HepG2 (cell line): ENCODE measurements around the gene ALG10B. TPM values are rescaled to one million over a fixed set of nuclear protein-coding genes. Genes with fewer than 3 reads are reported as not detected.

ENCODE experiments used
- ATAC-seq: fragments of 200-7000 bp; cut with Tn5 transposase; 3 replicates; pipeline ENCODE4 v1.9.1; 2020; ENCODE audit warnings: mild to moderate bottlenecking, moderate library complexity
- BruUV-seq: library from RNA; stranded (reverse); fragments of 400-500 nt; replicated peaks from 2 replicates; lab custom pipeline; 2021; lab: Mats Ljungman, UMichigan
- CTCF ChIA-PET: fragments of 300-600 bp; formaldehyde crosslinking; extraction: SDS; loops from one replicate; lab custom pipeline; 2021; ENCODE audit warnings: low total read pairs, inconsistent platforms, low intra/inter-chr PET ratio; lab: Yijun Ruan, JAX
- POLR2A ChIA-PET: fragments of 350-600 bp; sonication (Branson Sonifier 250); formaldehyde crosslinking; loops from one replicate; lab custom pipeline; 2020; ENCODE audit warnings: antibody characterized with exemption, inconsistent platforms; lab: Yijun Ruan, JAX
- DNase-seq: peaks from one replicate; pipeline ENCODE4 v3.0.0-alpha.2; 2015; ENCODE audit warnings: low spot score
- FAIRE-seq: peaks from 3 replicates; lab custom pipeline; 2011; peaks lifted over from hg19 to GRCh38; lab: Jason Lieb, UNC
- H2AFZ ChIP-seq: one replicate; pipeline ENCODE4 v1.6.1; 2011; ENCODE audit warnings: low read length, inconsistent platforms
- H3K27ac ChIP-seq: fragments of 300-600 bp; 3 replicates; pipeline ENCODE4 v1.8.0; 2011; ENCODE audit warnings: mixed run types, mild to moderate bottlenecking, mixed read lengths, low read length, inconsistent platforms; ENCODE audit not compliant: insufficient read depth; ENCODE audit errors: extremely low read length
- H3K27me3 ChIP-seq, 2 experiments: fragments of 200-600 bp in 1 of 2; 2 replicates in 1 of 2; 3 replicates in 1 of 2; pipeline versions ENCODE4 v1.6.0 to v1.8.0; 2011; ENCODE audit warnings: low read length in 2 of 2, mild to moderate bottlenecking in 2 of 2, moderate library complexity in 2 of 2, inconsistent platforms in 1 of 2; ENCODE audit not compliant: insufficient read depth in 2 of 2, control insufficient read depth in 1 of 2
- H3K36me3 ChIP-seq, 2 experiments: fragments of 200-600 bp in 1 of 2; replicated peaks in 1 of 2; 2 replicates in 1 of 2; 3 replicates in 1 of 2; pipeline versions ENCODE4 v1.5.1 to v1.8.0; 2011; ENCODE audit warnings: low read length in 2 of 2, inconsistent platforms in 1 of 2; ENCODE audit not compliant: insufficient read depth in 2 of 2, control insufficient read depth in 1 of 2
- H3K4me1 ChIP-seq: 2 replicates; pipeline ENCODE4 v1.5.1; 2012; ENCODE audit warnings: low read length, inconsistent platforms; ENCODE audit not compliant: insufficient read depth
- H3K4me2 ChIP-seq: 2 replicates; pipeline ENCODE4 v1.6.0; 2011; ENCODE audit warnings: low read depth, low read length, inconsistent platforms
- H3K4me3 ChIP-seq, 3 experiments: fragments of 200-600 bp in 1 of 3; sonication (generic), shearing (Covaris generic) in 1 of 3; replicated peaks in 1 of 3; 2 replicates each; pipeline ENCODE4 v1.5.1; 2011 to 2016; ENCODE audit warnings: low read length in 3 of 3, inconsistent platforms in 2 of 3, low read depth in 2 of 3, mild to moderate bottlenecking in 2 of 3, control low read depth in 1 of 3, mixed read lengths in 1 of 3; ENCODE audit not compliant: insufficient read depth in 1 of 3
- H3K79me2 ChIP-seq: one replicate; pipeline ENCODE4 v1.6.1; 2011; ENCODE audit warnings: low read length, inconsistent platforms; ENCODE audit not compliant: insufficient read depth
- H3K9ac ChIP-seq: 2 replicates; pipeline ENCODE4 v1.6.0; 2011; ENCODE audit warnings: mild to moderate bottlenecking, low read depth, low read length, inconsistent platforms; ENCODE audit not compliant: insufficient read depth
- H3K9me3 ChIP-seq: 2 replicates; pipeline ENCODE4 v1.5.1; 2012; ENCODE audit warnings: mild to moderate bottlenecking, low read length
- H4K20me1 ChIP-seq: 2 replicates; pipeline ENCODE4 v1.6.0; 2011; ENCODE audit warnings: inconsistent platforms, mild to moderate bottlenecking, low read length, moderate library complexity; ENCODE audit not compliant: insufficient read depth
- ATF5 ChIP-seq: sonication (generic); formaldehyde crosslinking; IDR thresholded peaks from 2 replicates; pipeline ENCODE4 v1.4.0; 2020; ENCODE audit warnings: mild to moderate bottlenecking, low read depth, missing genetic modification reagents
- ETV5 ChIP-seq: IDR thresholded peaks from 2 replicates; pipeline ENCODE4 v1.6.1; 2018; ENCODE audit warnings: missing biosample characterization, missing genetic modification reagents, inconsistent platforms, borderline replicate concordance
- HNF4A ChIP-seq: sonication (generic); formaldehyde crosslinking; IDR thresholded peaks from 2 replicates; pipeline ENCODE4 v1.4.0; 2020; ENCODE audit warnings: missing genetic modification reagents
- MYPOP ChIP-seq: sonication (generic); formaldehyde crosslinking; IDR thresholded peaks from 2 replicates; pipeline ENCODE4 v1.8.1; 2023; ENCODE audit warnings: mild to moderate bottlenecking, moderate library complexity, missing genetic modification reagents
- NR0B2 ChIP-seq: sonication (generic); formaldehyde crosslinking; IDR thresholded peaks from 2 replicates; pipeline ENCODE4 v1.4.0; 2020; ENCODE audit warnings: mild to moderate bottlenecking, missing genetic modification reagents
- RFXANK ChIP-seq: IDR thresholded peaks from 2 replicates; pipeline ENCODE4 v1.6.1; 2016
- SMC3 ChIP-seq: IDR thresholded peaks from 2 replicates; pipeline ENCODE4 v1.6.1; 2011; ENCODE audit warnings: low read length, improper control_type of control experiment
- STAG1 ChIP-seq: sonication (generic); formaldehyde crosslinking; IDR thresholded peaks from 2 replicates; pipeline ENCODE4 v1.4.0; 2020; ENCODE audit warnings: missing genetic modification reagents
- TFAP4 ChIP-seq: sonication (generic); IDR thresholded peaks from 2 replicates; pipeline ENCODE4 v1.6.1; 2016; ENCODE audit warnings: low read depth, borderline replicate concordance
- TGIF2 ChIP-seq: IDR thresholded peaks from 2 replicates; pipeline ENCODE4 v1.6.1; 2016; ENCODE audit warnings: control low read depth, missing compliant biosample characterization
- ZBTB37 ChIP-seq: sonication (generic); formaldehyde crosslinking; IDR thresholded peaks from 2 replicates; pipeline ENCODE4 v1.4.0; 2020; ENCODE audit warnings: mild to moderate bottlenecking, missing genetic modification reagents
- ZNF616 ChIP-seq: sonication (generic); formaldehyde crosslinking; IDR thresholded peaks from 2 replicates; pipeline ENCODE4 v1.5.0; 2020; ENCODE audit warnings: low read depth, mild to moderate bottlenecking, missing genetic modification reagents
- ZNF878 ChIP-seq: sonication (generic); formaldehyde crosslinking; IDR thresholded peaks from 2 replicates; pipeline ENCODE4 v1.8.1; 2023; ENCODE audit warnings: mild to moderate bottlenecking, missing genetic modification reagents, moderate library complexity
- ZSCAN21 ChIP-seq: sonication (generic); formaldehyde crosslinking; IDR thresholded peaks from 2 replicates; pipeline ENCODE4 v1.8.0; 2022; ENCODE audit warnings: mild to moderate bottlenecking, missing genetic modification reagents, moderate library complexity, borderline replicate concordance
- WGBS: methylation state at CpG from one replicate; pipeline ENCODE4 v1.1.6; 2017; ENCODE audit warnings: low lambda C conversion rate; 5-methylcytosine and 5-hydroxymethylcytosine counted together
- in situ Hi-C: cut with HindIII; loops from 2 replicates; pipeline ENCODE4 v1.10.0; 2017; ENCODE audit warnings: low pct_unique_long_range_greater_than_20kb; ENCODE audit not compliant: extremely low pct_ligation_motif_present
- intact Hi-C: fragments of 100-400 bp; cut with micrococcal nuclease; formaldehyde crosslinking; loops from one replicate; pipeline ENCODE4 v1.10.0; 2022; ENCODE audit not compliant: unreplicated experiment
- polyA plus RNA-seq, 8 experiments: library from polyadenylated mRNA; depleted of rRNA in 3 of 8; stranded (reverse) in 7 of 8; unstranded in 1 of 8; fragments of >200 nt; fragmentation: Illumina TruSeq in 4 of 8; extraction: Trizol in 4 of 8; gene quantifications; 2 replicates each; pipeline versions ENCODE4 v1.2.1 to v1.2.3, GENCODE V29; 2011 to 2016; ENCODE audit warnings: low read depth in 4 of 8, missing spikeins in 1 of 8, mixed read lengths in 1 of 8; ENCODE audit not compliant: insufficient read depth in 1 of 8
- total RNA-seq, 5 experiments: library from RNA; depleted of rRNA; stranded (reverse); fragments of >200 nt; fragmentation: Illumina TruSeq; extraction: Trizol; gene quantifications; 2 replicates each; pipeline ENCODE4 v1.2.3, GENCODE V29; 2016; ENCODE audit warnings: low read depth in 1 of 5
- TF ChIP-seq, protein P1 (sequence below): sonication (generic); formaldehyde crosslinking; IDR thresholded peaks from 2 replicates; pipeline ENCODE4 v1.5.0; 2020; ENCODE audit warnings: mild to moderate bottlenecking, missing genetic modification reagents, moderate library complexity
- TF ChIP-seq, protein P2 (sequence below): IDR thresholded peaks from 2 replicates; pipeline ENCODE4 v1.6.1; 2016; ENCODE audit warnings: mild to moderate bottlenecking

The ALG10B gene
- total and polyA plus RNA-seq, 2 of the 13 experiments (the other 11 are each of a cell fraction or from before 2014, with no cell fraction given), result 3.3 to 9.3 TPM

- DNase-seq (peak; percentile 24), ATAC-seq (no peak), FAIRE-seq (no peak)
- Histone ChIP-seq H3K27ac (no peak overlapping the region), H3K27me3 (no peaks in the 10 kb centered on the region), H3K4me3 (no peak overlapping the region), H3K9ac (no peak overlapping the region), H3K4me2 (no peak overlapping the region), H3K79me2 (no peaks in the 10 kb centered on the region), H2AFZ (no peak overlapping the region), H4K20me1 (no peaks in the 10 kb centered on the region), H3K36me3 (no peaks in the 10 kb centered on the region), H3K9me3 (no peaks in the 10 kb centered on the region), H3K4me1 (no peaks in the 10 kb centered on the region)
- BruUV-seq, result no TSS peak
- CTCF ChIA-PET, result interaction anchor here (0.7 to 1.7 kb wide), 2 partner anchors 775 to 945 kb away, joined by 4 to 9 read pairs; no protein-coding TSS in a partner anchor
- POLR2A ChIA-PET, result no interaction called here
- in situ Hi-C loops, result loop anchor here (25.0 kb wide), 3 partner anchors 584 to 934 kb away; partner anchors contain the start of gene CPNE8
- intact Hi-C loops, result loop anchor here (1.0 to 10.0 kb wide), 2 partner anchors 576 to 775 kb away; partner anchors contain the start of gene CPNE8
- whole genome bisulfite sequencing, result 41% methylated on average over 6 of the region's 6 CpGs
- TF ChIP-seq NR0B2 (CRISPR knock-in tag) (no peak), MYPOP (CRISPR knock-in tag) (no peak), ZNF878 (CRISPR knock-in tag) (no peak), ZSCAN21 (CRISPR knock-in tag) (no peak), ZBTB37 (CRISPR knock-in tag) (no peak), STAG1 (CRISPR knock-in tag) (peak; percentile 55), ATF5 (CRISPR knock-in tag) (no peak), RFXANK (no peak), ETV5 (CRISPR knock-in tag) (no peak), TGIF2 (no peak), HNF4A (CRISPR knock-in tag) (no peak), SMC3 (0 out of 2 replicates have a peak, but pooled peaks have one; percentile 12), ZNF616 (CRISPR knock-in tag) (no peak), TFAP4 (no peak)
- TF ChIP-seq, protein P1, sequence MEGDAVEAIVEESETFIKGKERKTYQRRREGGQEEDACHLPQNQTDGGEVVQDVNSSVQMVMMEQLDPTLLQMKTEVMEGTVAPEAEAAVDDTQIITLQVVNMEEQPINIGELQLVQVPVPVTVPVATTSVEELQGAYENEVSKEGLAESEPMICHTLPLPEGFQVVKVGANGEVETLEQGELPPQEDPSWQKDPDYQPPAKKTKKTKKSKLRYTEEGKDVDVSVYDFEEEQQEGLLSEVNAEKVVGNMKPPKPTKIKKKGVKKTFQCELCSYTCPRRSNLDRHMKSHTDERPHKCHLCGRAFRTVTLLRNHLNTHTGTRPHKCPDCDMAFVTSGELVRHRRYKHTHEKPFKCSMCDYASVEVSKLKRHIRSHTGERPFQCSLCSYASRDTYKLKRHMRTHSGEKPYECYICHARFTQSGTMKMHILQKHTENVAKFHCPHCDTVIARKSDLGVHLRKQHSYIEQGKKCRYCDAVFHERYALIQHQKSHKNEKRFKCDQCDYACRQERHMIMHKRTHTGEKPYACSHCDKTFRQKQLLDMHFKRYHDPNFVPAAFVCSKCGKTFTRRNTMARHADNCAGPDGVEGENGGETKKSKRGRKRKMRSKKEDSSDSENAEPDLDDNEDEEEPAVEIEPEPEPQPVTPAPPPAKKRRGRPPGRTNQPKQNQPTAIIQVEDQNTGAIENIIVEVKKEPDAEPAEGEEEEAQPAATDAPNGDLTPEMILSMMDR (CRISPR knock-in tag), result peak; percentile 40
- TF ChIP-seq, protein P2, sequence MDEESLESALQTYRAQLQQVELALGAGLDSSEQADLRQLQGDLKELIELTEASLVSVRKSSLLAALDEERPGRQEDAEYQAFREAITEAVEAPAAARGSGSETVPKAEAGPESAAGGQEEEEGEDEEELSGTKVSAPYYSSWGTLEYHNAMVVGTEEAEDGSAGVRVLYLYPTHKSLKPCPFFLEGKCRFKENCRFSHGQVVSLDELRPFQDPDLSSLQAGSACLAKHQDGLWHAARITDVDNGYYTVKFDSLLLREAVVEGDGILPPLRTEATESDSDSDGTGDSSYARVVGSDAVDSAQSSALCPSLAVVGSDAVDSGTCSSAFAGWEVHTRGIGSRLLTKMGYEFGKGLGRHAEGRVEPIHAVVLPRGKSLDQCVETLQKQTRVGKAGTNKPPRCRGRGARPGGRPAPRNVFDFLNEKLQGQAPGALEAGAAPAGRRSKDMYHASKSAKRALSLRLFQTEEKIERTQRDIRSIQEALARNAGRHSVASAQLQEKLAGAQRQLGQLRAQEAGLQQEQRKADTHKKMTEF (CRISPR knock-in tag), result no peak
Measured at GRCh38 chr12:38328306-38328895, 11.8 kb downstream of the ALG10B start.
